Astrocyte (in vitro differentiated cells and primary cell): ENCODE data around the gene CDH22.

ENCODE experiments used
- EZH2 ChIP-seq: IDR thresholded peaks from 2 replicates; pipeline ENCODE4 v1.6.1; 2012; ENCODE audit warnings: mild to moderate bottlenecking, low read length, inconsistent platforms; ENCODE audit not compliant: insufficient read depth
- TF ChIP-seq, protein P1 (sequence below): IDR thresholded peaks from 2 replicates; pipeline ENCODE4 v1.5.1; 2011; ENCODE audit warnings: low read depth, mild to moderate bottlenecking, inconsistent platforms, low read length, moderate library complexity; ENCODE audit not compliant: insufficient read depth

DNA sequence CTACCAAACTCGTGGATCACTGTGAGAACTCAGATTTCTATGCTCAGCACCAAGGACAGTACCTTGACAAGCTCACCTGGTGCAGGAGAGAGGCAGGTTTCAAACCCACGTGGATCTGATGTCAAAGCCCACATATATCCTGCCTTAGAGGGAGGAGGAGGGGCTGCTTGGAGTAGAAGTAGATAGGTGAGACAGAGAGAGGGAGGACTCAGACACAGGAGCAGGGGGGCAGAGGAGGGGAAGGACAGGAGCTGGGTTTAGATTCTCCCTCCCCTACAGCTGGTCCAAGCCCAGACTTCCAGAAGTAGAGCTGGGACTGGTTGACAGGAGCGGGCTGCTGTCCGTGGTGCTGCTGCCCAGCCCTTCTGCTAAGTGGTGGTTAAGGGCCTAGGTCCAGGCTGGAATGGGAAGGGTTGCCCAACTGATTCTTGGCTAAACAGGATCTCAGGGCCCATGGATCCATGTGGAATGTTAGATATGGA lies 77.5 kb downstream of the CDH22 start:
- TF ChIP-seq, protein P1, sequence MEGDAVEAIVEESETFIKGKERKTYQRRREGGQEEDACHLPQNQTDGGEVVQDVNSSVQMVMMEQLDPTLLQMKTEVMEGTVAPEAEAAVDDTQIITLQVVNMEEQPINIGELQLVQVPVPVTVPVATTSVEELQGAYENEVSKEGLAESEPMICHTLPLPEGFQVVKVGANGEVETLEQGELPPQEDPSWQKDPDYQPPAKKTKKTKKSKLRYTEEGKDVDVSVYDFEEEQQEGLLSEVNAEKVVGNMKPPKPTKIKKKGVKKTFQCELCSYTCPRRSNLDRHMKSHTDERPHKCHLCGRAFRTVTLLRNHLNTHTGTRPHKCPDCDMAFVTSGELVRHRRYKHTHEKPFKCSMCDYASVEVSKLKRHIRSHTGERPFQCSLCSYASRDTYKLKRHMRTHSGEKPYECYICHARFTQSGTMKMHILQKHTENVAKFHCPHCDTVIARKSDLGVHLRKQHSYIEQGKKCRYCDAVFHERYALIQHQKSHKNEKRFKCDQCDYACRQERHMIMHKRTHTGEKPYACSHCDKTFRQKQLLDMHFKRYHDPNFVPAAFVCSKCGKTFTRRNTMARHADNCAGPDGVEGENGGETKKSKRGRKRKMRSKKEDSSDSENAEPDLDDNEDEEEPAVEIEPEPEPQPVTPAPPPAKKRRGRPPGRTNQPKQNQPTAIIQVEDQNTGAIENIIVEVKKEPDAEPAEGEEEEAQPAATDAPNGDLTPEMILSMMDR, result no peak
- no peak for TF ChIP-seq EZH2
